Activated T-helper 2 cell treated with anti-CD3 and anti-CD28 coated beads, Interferon-gamma antibody, Interleukin-2, Interleukin-4, amounts not matched to agents 10 μg/mL and 5 μg/mL and 100 μg/mL, durations not matched to agents 14 hours and 24 hours and 36 hours (primary cell): ENCODE measurements around the gene PSKH1. TPM values are rescaled to one million over a fixed set of nuclear protein-coding genes. Genes with fewer than 3 reads are reported as not detected.

Experiments
- DNase-seq: peaks from one replicate; pipeline ENCODE4 v3.0.0; 2021; ENCODE audit warnings: low spot score
- H3K27ac Mint-ChIP-seq: one replicate; pipeline ENCODE4 v1.8.0; 2021; ENCODE audit warnings: mixed read lengths
- H3K27me3 Mint-ChIP-seq: one replicate; pipeline ENCODE4 v1.8.0; 2021; ENCODE audit warnings: low read depth, mixed read lengths
- H3K36me3 Mint-ChIP-seq: one replicate; pipeline ENCODE4 v1.8.0; 2021; ENCODE audit warnings: low read depth, mixed read lengths
- H3K4me1 Mint-ChIP-seq: one replicate; pipeline ENCODE4 v1.8.0; 2021; ENCODE audit warnings: low read depth, mixed read lengths
- H3K4me3 Mint-ChIP-seq: one replicate; pipeline ENCODE4 v1.8.0; 2021; ENCODE audit warnings: low read depth, mild to moderate bottlenecking, moderate library complexity, mixed read lengths
- H3K9me3 Mint-ChIP-seq: one replicate; pipeline ENCODE4 v1.8.0; 2021; ENCODE audit warnings: mixed read lengths
- intact Hi-C: fragments of 100-400 bp; cut with micrococcal nuclease; formaldehyde crosslinking; loops from one replicate; pipeline ENCODE4 v1.15.1; 2023
- total RNA-seq: library from RNA; stranded (reverse); gene quantifications from 2 replicates; pipeline ENCODE4 v1.2.3, GENCODE V29; 2022

The PSKH1 gene
- total RNA-seq, 1 donor from 2014 or later = 15.5 TPM

- intact Hi-C loops = loop anchor here (1.0 to 2.0 kb wide), 2 partner anchors 26 to 56 kb away; partner anchors contain the start of gene CENPT
- Mint-ChIP-seq H3K4me3 (peak within 1 kb of the TSS; percentile 83), H3K4me1 (peaks cover 21% of the 10 kb centered on the region), H3K9me3 (no peaks in the 10 kb centered on the region), H3K27me3 (no peaks in the 10 kb centered on the region), H3K27ac (peak within 1 kb of the TSS; percentile 89), H3K36me3 (peaks cover 35% of the 10 kb centered on the region)
- DNase-seq = peak; percentile 85
Measured at GRCh38 chr16:67872631-67873434, 20.2 kb upstream of the PSKH1 start, which contains the start of gene EDC4. Gene EDC4 (plus strand): TSS chr16:67873052. CDS start chr16:67873262, 210 bp downstream.

GRCh38 chr16:67873435-67874370 is 19.4 kb upstream of the PSKH1 start:
- intact Hi-C loops = loop anchor here (2.0 kb wide), 2 partner anchors 57 to 61 kb away; no protein-coding TSS in a partner anchor
- no peak for DNase-seq

GRCh38 chr16:67874372-67874771 is 18.7 kb upstream of the PSKH1 start:
- intact Hi-C loops = loop anchor here (2.0 kb wide), 1 partner anchor 60 kb away; no protein-coding TSS in a partner anchor
- H3K27ac Mint-ChIP-seq = peak overlapping the region; percentile 89
- H3K36me3 Mint-ChIP-seq = peaks cover 46% of the 10 kb centered on the region
- H3K4me3 Mint-ChIP-seq = peak overlapping the region; percentile 83
- H3K27me3 Mint-ChIP-seq = no peaks in the 10 kb centered on the region
- H3K4me1 Mint-ChIP-seq = peaks cover 21% of the 10 kb centered on the region
- H3K9me3 Mint-ChIP-seq = no peaks in the 10 kb centered on the region
- no peak for DNase-seq

More at GRCh38 chr16:67873435-67874370, 19.4 kb upstream of the PSKH1 start:
- Mint-ChIP-seq H3K27ac (peak overlapping the region; percentile 89), H3K4me3 (peak overlapping the region; percentile 83), H3K27me3 (no peaks in the 10 kb centered on the region), H3K4me1 (peaks cover 21% of the 10 kb centered on the region), H3K36me3 (peaks cover 40% of the 10 kb centered on the region), H3K9me3 (no peaks in the 10 kb centered on the region)

DNA sequence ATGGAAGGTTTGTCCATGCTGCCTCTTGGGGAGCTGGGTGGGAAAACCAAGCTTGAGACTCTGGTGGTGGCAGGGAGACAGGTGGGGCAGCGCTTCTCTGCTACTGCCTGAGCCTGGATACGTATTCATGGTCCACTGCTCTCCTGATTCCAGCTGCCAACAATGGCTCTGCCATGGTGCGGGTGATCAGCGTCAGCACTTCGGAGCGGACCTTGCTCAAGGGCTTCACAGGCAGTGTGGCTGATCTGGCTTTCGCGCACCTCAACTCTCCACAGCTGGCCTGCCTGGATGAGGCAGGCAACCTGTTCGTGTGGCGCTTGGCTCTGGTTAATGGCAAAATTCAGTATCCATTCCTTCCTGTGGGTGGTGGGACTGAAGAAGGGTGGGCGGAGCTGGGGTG is 16.0 kb upstream of the PSKH1 start:
- Mint-ChIP-seq H3K27ac (no peak overlapping the region), H3K27me3 (no peaks in the 10 kb centered on the region)

GRCh38 chr16:67878232-67878631 is 14.8 kb upstream of the PSKH1 start:
- Mint-ChIP-seq H3K9me3 (no peaks in the 10 kb centered on the region), H3K36me3 (peaks cover 67% of the 10 kb centered on the region), H3K4me1 (peaks cover 18% of the 10 kb centered on the region), H3K27me3 (no peaks in the 10 kb centered on the region), H3K27ac (no peak overlapping the region), H3K4me3 (no peak overlapping the region)
- intact Hi-C loops = no loop called here
- no peak for DNase-seq

More for the DNA sequence above, 16.0 kb upstream of the PSKH1 start:
- intact Hi-C loops = no loop called here
- no peak for DNase-seq
- H3K9me3 Mint-ChIP-seq = no peaks in the 10 kb centered on the region
- H3K4me3 Mint-ChIP-seq = no peak overlapping the region
- peaks cover 21% of the 10 kb centered on the region for H3K4me1 Mint-ChIP-seq
- peaks cover 61% of the 10 kb centered on the region for H3K36me3 Mint-ChIP-seq

GRCh38 chr16:67878846-67879245 is 14.2 kb upstream of the PSKH1 start:
- intact Hi-C loops = no loop called here
- peaks cover 16% of the 10 kb centered on the region for H3K4me1 Mint-ChIP-seq
- H3K36me3 Mint-ChIP-seq = peaks cover 73% of the 10 kb centered on the region

DNA sequence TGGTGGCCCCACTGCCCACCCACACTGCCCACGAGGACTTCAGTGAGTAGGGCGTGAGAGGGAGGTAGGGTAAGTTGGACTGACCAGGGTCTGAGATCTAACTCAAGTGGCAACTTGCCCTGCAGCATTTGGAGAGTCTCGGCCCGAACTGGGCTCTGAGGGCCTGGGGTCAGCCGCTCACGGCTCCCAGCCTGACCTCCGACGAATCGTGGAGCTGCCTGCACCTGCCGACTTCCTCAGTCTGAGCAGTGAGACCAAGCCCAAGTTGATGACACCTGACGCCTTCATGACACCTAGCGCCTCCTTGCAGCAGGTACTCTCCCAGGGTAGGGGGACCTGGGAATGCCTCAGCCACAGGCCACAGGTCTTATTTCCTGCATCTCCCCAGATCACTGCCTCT is 13.6 kb upstream of the PSKH1 start:
- H3K36me3 Mint-ChIP-seq = peaks cover 76% of the 10 kb centered on the region
- no peak overlapping the region for H3K4me3 Mint-ChIP-seq

More at GRCh38 chr16:67878846-67879245, 14.2 kb upstream of the PSKH1 start:
- Mint-ChIP-seq H3K27me3 (no peaks in the 10 kb centered on the region), H3K4me3 (no peak overlapping the region), H3K9me3 (no peaks in the 10 kb centered on the region), H3K27ac (no peak overlapping the region)
- no peak for DNase-seq

GRCh38 chr16:67879936-67880335 is 13.1 kb upstream of the PSKH1 start:
- H3K4me1 Mint-ChIP-seq = peaks cover 7% of the 10 kb centered on the region
- intact Hi-C loops = no loop called here
- DNase-seq = no peak
- no peaks in the 10 kb centered on the region for H3K9me3 Mint-ChIP-seq
- H3K36me3 Mint-ChIP-seq = peaks cover 78% of the 10 kb centered on the region
- no peaks in the 10 kb centered on the region for H3K27me3 Mint-ChIP-seq
- H3K27ac Mint-ChIP-seq = no peak overlapping the region
- no peak overlapping the region for H3K4me3 Mint-ChIP-seq

More for the DNA sequence above, 13.6 kb upstream of the PSKH1 start:
- no peak for DNase-seq
- H3K27ac Mint-ChIP-seq = no peak overlapping the region
- H3K27me3 Mint-ChIP-seq = no peaks in the 10 kb centered on the region
- no peaks in the 10 kb centered on the region for H3K9me3 Mint-ChIP-seq
- H3K4me1 Mint-ChIP-seq = peaks cover 10% of the 10 kb centered on the region
- intact Hi-C loops = no loop called here

DNA sequence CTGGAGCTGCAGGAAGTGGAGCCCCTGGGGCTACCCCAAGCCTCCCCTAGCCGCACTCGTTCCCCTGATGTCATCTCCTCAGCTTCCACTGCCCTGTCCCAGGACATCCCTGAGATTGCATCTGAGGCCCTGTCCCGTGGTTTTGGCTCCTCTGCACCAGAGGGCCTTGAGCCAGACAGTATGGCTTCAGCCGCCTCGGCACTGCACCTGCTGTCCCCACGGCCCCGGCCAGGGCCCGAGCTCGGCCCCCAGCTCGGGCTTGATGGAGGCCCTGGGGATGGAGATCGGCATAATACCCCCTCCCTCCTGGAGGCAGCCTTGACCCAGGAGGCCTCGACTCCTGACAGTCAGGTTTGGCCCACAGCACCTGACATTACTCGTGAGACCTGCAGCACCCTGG is 12.5 kb upstream of the PSKH1 start:
- DNase-seq = no peak
- no peaks in the 10 kb centered on the region for H3K27me3 Mint-ChIP-seq
- H3K4me1 Mint-ChIP-seq = peaks cover under 1% of the 10 kb centered on the region
- no peaks in the 10 kb centered on the region for H3K9me3 Mint-ChIP-seq
- intact Hi-C loops = no loop called here
- no peak overlapping the region for H3K4me3 Mint-ChIP-seq
- peaks cover 78% of the 10 kb centered on the region for H3K36me3 Mint-ChIP-seq
- no peak overlapping the region for H3K27ac Mint-ChIP-seq

DNA sequence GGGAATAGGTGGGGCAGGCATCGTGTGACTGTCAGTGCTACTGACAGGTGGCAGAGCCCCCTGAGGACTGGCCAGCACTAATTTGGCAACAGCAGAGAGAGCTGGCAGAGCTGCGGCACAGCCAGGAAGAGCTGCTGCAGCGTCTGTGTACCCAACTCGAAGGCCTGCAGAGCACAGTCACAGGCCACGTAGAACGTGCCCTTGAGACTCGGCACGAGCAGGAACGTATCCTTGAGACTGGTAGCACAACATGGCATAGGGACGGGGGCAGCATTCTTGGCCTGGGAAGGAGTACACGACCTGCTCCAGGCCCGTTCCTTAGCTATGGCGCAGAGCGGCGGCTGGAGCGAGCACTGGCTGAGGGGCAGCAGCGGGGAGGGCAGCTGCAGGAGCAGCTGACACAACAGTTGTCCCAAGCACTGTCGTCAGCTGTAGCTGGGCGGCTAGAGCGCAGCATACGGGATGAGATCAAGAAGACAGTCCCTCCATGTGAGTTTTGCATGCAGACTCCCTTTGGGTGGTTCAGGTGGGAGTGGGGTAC is 11.4 kb upstream of the PSKH1 start:
- H3K27me3 Mint-ChIP-seq = no peaks in the 10 kb centered on the region
- H3K4me1 Mint-ChIP-seq = no peaks in the 10 kb centered on the region
- H3K9me3 Mint-ChIP-seq = no peaks in the 10 kb centered on the region
- no peak for DNase-seq
- intact Hi-C loops = no loop called here
- no peak overlapping the region for H3K4me3 Mint-ChIP-seq
- H3K36me3 Mint-ChIP-seq = peaks cover 70% of the 10 kb centered on the region
- no peak overlapping the region for H3K27ac Mint-ChIP-seq

- Mint-ChIP-seq H3K9me3 (no peaks in the 10 kb centered on the region), H3K4me1 (no peaks in the 10 kb centered on the region), H3K36me3 (peaks cover 61% of the 10 kb centered on the region), H3K4me3 (no peak overlapping the region), H3K27ac (no peak overlapping the region), H3K27me3 (no peaks in the 10 kb centered on the region)
- no peak for DNase-seq
- intact Hi-C loops = loop anchor here (1.0 kb wide), 2 partner anchors 46 to 158 kb away; no protein-coding TSS in a partner anchor
Measured at GRCh38 chr16:67882374-67883145, 10.5 kb upstream of the PSKH1 start.
